GM13976 (cell line): Measurements from ENCODE around the gene ANKIB1.

Experiments
- DNase-seq: peaks from one replicate; pipeline ENCODE4 v3.0.0; 2012; ENCODE audit warnings: low spot score
- CTCF ChIP-seq: IDR thresholded peaks from 2 replicates; pipeline ENCODE4 v1.5.1; 2012; ENCODE audit warnings: borderline replicate concordance, mild to moderate bottlenecking; ENCODE audit not compliant: insufficient read depth; ENCODE audit errors: extremely low read depth, missing control alignments, control extremely low read depth
- in situ Hi-C: fragments of 300-500 bp; cut with MboI; formaldehyde crosslinking; loops from one replicate; pipeline ENCODE4 v1.12.0; 2022; ENCODE audit warnings: low sequenced_read_pairs, mixed read lengths, inconsistent platforms; ENCODE audit not compliant: unreplicated experiment

ANKIB1 gene

DNA sequence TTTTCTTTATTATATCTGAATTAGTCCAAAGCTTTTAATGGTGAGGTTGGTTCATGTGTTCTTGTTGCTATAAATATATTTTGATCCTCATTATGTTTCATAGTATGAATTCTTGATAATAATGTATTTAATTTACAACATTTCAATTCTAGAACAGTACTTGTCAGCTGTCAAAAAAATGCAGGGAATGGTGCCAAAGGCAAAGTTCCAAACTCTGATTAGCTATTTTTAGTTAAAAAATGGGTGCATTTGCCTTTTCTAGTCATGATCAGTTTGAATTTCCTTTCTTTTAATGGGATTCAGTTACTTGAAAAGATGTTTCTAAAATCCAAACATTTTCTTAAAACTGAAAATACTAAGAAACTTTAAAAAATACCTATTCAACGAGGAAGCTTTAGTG lies 49.6 kb downstream of the ANKIB1 start:
- in situ Hi-C loops: no loop called here
- TF ChIP-seq CTCF: no peak
- DNase-seq: no peak

- no peak for TF ChIP-seq CTCF
- no peak for DNase-seq
- in situ Hi-C loops: no loop called here
Observed at GRCh38 chr7:92296235-92296634, 50.5 kb downstream of the ANKIB1 start.

GRCh38 chr7:92296880-92297445 lies 51.2 kb downstream of the ANKIB1 start:
- DNase-seq: no peak
- no peak for TF ChIP-seq CTCF
- in situ Hi-C loops: no loop called here

DNA sequence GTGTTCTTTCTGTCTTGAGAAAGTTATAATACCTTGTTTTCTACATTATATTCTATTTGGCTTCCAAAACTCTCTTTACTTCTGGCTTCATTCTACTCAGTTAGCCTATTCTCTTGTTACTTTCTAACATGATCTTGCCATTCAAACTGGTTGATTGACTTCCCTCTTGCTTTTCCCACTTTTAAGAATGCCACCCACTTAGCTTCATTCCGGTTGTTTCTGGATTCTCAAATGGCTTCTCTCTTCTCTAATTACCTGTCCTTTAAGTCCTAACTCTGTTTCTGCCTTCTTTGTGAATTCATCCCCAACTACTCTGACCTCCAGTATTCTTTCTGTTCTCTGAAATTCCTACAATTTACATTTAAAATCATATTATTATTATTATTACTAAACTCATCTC lies 52.0 kb downstream of the ANKIB1 start:
- in situ Hi-C loops: no loop called here
- no peak for DNase-seq
- no peak for TF ChIP-seq CTCF

- no peak for DNase-seq
- no peak for TF ChIP-seq CTCF
- in situ Hi-C loops: no loop called here
Observed at GRCh38 chr7:92303761-92304160, 58.0 kb downstream of the ANKIB1 start.

GRCh38 chr7:92304406-92304893 lies 58.7 kb downstream of the ANKIB1 start:
- no peak for DNase-seq
- in situ Hi-C loops: no loop called here
- TF ChIP-seq CTCF: no peak
